ENCODE results near the gene SOX8. TPM values are rescaled to one million over a fixed set of nuclear protein-coding genes. Genes with fewer than 3 reads are reported as not detected.

SOX8 gene
- total and polyA plus RNA-seq, 2 experiments from 2014 or later, result 5.7 to 26.2 TPM

- Histone ChIP-seq H3K27ac (ENCODE audit: low read depth) (no peak overlapping the region), H2AFZ (peak overlapping the region; percentile 59), H3K9me2 (ENCODE audit: insufficient read depth) (no peaks in the 10 kb centered on the region), H3K4me1 (ENCODE audit: insufficient read depth) (peaks cover 4% of the 10 kb centered on the region; the same call in 1 of the 2 replicates), H3K79me2 (replicated peaks; ENCODE audit: insufficient read depth) (no peaks in the 10 kb centered on the region), H3K4me3 (peak overlapping the region; percentile 84), H3K36me3 (ENCODE audit: insufficient read depth) (no peaks in the 10 kb centered on the region), H4K20me1 (replicated peaks; ENCODE audit: insufficient read depth) (0 out of 2 replicates have a peak, but pooled peaks cover 4% of the 10 kb centered on the region), H3K27me3 (ENCODE audit: insufficient read depth) (peaks cover 9% of the 10 kb centered on the region), H3F3A (replicated peaks; ENCODE audit: low read depth) (0 out of 2 replicates have a peak, but pooled peaks cover 5% of the 10 kb centered on the region), H3K4me2 (peak overlapping the region; percentile 81)
- Mint-ChIP-seq H3K4me1 (peaks cover 11% of the 10 kb centered on the region), H3K27me3 (ENCODE audit: insufficient read depth, low read depth, poor library complexity) (peaks cover 21% of the 10 kb centered on the region), H3K4me3 (peak overlapping the region; percentile 73), H3K27ac (no peak overlapping the region), H3K9me3 (peaks cover 7% of the 10 kb centered on the region; the same call in 2 of the 3 replicates), H3K36me3 (ENCODE audit: low read depth) (peaks cover 6% of the 10 kb centered on the region; the same call in 1 of the 3 replicates)
- no peak for TF ChIP-seq JUNB (IDR thresholded peaks at IDR 0.05; ENCODE audit: unreplicated experiment)
- TF ChIP-seq ZNF114 (CRISPR knock-in tag; IDR thresholded peaks at IDR 0.05), result no peak
- no peak for TF ChIP-seq ETS1 (IDR thresholded peaks at IDR 0.05)
- TF ChIP-seq CREB1 (CRISPR knock-in tag; IDR thresholded peaks at IDR 0.05; ENCODE audit: low read depth), result no peak
- TF ChIP-seq NANOG (IDR thresholded peaks at IDR 0.05; ENCODE audit: borderline replicate concordance), result no peak
- no peak for TF ChIP-seq ZNF462 (CRISPR knock-in tag; IDR thresholded peaks at IDR 0.05)
- TF ChIP-seq STAT1 (IDR thresholded peaks at IDR 0.05; ENCODE audit: unreplicated experiment), result no peak
- peak; percentile 29 for ATAC-seq
- peak; percentile 52 for DNase-seq (ENCODE audit: low spot score)
Measured at GRCh38 chr16:969508-970385, 11.8 kb upstream of the SOX8 start.
